Loucy (cell line): Measurements from ENCODE around the gene PER2.

Experiments
- EZH2phosphoT487 ChIP-seq: fragments of 200-600 bp; IDR thresholded peaks from 2 replicates; pipeline ENCODE4 v1.6.1; 2018; ENCODE audit warnings: antibody characterized with exemption, mild to moderate bottlenecking, moderate library complexity, borderline replicate concordance
- TF ChIP-seq, protein P1 (sequence below): fragments of 200-600 bp; sonication (generic); conservative IDR thresholded peaks from 2 replicates; pipeline ENCODE4 v1.5.1; 2014; ENCODE audit warnings: mild to moderate bottlenecking, antibody characterized with exemption, low read length

- TF ChIP-seq, protein P1, sequence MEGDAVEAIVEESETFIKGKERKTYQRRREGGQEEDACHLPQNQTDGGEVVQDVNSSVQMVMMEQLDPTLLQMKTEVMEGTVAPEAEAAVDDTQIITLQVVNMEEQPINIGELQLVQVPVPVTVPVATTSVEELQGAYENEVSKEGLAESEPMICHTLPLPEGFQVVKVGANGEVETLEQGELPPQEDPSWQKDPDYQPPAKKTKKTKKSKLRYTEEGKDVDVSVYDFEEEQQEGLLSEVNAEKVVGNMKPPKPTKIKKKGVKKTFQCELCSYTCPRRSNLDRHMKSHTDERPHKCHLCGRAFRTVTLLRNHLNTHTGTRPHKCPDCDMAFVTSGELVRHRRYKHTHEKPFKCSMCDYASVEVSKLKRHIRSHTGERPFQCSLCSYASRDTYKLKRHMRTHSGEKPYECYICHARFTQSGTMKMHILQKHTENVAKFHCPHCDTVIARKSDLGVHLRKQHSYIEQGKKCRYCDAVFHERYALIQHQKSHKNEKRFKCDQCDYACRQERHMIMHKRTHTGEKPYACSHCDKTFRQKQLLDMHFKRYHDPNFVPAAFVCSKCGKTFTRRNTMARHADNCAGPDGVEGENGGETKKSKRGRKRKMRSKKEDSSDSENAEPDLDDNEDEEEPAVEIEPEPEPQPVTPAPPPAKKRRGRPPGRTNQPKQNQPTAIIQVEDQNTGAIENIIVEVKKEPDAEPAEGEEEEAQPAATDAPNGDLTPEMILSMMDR: no peak
- TF ChIP-seq EZH2phosphoT487: no peak
These were observed 42.0 kb upstream of the PER2 start for GRCh38 chr2:238330391-238330790.
